ENCODE measurements around the gene CCM2. TPM values are rescaled to one million over a fixed set of nuclear protein-coding genes. Genes with fewer than 3 reads are reported as not detected.
"Not testable (repeated sequence)": the region's sequence is repeated elsewhere in the genome, so short reads cannot be mapped to it uniquely, and the experiment has no call there.

Gene CCM2
- total and polyA plus RNA-seq, 8 donors, result 23.0 to 50.1 (median 29.9) TPM

DNA sequence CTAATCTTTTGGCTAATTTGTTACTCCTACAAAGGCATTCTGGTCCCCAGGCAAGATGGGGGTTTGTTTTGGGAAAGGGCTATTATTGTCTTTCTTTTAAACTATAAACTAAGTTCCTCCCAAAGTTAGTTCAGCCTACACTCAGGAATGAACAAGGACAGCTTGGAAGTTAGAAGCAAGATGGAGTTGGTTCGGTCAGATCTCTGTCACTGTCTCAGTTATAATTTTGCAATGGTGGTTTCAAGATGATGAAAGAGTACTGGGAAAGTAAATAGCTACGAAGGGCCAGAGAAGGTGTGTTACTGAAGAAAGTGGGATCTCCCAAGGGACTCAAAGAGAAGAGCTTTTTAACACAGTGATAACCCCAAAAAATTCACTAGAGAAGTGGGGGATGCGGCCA, 10.9 kb upstream of the CCM2 start:
- ATAC-seq (no peak), DNase-seq (no peak)
- peaks cover 0 to 17% of the 10 kb centered on the region in 2 donors for H3K36me3 ChIP-seq
- no peaks in the 10 kb centered on the region for H3K27me3 ChIP-seq
- intact Hi-C loops (cut with DNase I), result no loop called here
- H3K9me3 ChIP-seq, result no peaks in the 10 kb centered on the region
- TF ChIP-seq, protein P1, sequence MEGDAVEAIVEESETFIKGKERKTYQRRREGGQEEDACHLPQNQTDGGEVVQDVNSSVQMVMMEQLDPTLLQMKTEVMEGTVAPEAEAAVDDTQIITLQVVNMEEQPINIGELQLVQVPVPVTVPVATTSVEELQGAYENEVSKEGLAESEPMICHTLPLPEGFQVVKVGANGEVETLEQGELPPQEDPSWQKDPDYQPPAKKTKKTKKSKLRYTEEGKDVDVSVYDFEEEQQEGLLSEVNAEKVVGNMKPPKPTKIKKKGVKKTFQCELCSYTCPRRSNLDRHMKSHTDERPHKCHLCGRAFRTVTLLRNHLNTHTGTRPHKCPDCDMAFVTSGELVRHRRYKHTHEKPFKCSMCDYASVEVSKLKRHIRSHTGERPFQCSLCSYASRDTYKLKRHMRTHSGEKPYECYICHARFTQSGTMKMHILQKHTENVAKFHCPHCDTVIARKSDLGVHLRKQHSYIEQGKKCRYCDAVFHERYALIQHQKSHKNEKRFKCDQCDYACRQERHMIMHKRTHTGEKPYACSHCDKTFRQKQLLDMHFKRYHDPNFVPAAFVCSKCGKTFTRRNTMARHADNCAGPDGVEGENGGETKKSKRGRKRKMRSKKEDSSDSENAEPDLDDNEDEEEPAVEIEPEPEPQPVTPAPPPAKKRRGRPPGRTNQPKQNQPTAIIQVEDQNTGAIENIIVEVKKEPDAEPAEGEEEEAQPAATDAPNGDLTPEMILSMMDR (IDR thresholded peaks at IDR 0.05), result no peak
- no peak overlapping the region for H3K27ac ChIP-seq
- peaks cover 14 to 32% of the 10 kb centered on the region in 2 donors for H3K4me1 ChIP-seq
- H3K4me3 ChIP-seq, result no peak overlapping the region

DNA sequence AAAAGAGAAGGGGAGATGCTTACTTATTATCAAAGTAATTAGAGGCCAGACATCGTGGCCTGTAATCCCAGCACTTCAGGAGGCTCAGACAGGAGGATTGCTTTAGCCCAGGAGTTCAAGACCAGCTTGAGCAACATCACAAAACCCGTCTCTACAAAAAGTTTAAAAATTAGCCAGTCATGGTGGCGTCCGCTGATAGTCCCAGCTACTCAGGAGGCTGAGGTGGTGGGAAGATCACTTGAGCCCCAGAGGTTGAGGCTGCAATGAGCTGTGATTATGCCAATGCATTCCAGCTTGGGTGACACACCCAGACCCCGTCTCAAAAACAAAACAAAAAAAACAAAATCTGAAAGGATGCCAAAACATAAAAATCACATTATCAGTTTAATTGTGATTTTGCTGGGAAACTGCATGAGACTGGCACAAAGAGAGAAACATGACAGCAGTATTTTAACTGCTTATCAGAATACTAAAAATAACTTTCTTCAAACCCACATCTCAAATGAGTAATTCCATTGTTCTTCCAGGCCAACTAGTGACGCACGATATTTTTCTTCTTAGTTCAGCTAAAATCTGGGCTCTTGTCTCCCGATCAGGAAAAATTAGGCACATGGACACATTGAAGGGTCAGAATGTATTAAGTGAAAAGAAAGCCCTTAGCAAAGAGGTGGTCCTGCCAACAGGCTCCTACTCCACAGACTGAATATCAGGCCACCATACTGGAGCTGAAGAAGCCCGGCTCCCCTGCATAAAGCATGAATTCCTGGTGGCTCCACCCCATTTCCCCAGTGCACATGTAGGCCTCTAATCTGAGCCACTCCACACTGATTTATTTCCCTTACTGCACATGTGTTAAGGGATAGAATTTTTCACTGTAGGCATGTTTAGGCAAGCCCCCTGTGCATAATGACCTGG, 9.6 kb upstream of the CCM2 start:
- no peaks in the 10 kb centered on the region for H3K27me3 ChIP-seq
- DNase-seq, result no peak
- intact Hi-C loops (cut with DNase I), result no loop called here
- peaks cover 3 to 19% of the 10 kb centered on the region in 2 donors for H3K4me1 ChIP-seq
- no peak for ATAC-seq
- H3K36me3 ChIP-seq, result peaks cover 0 to 4% of the 10 kb centered on the region in 2 donors
- peak overlapping the region in 1 of 2 donors; percentile 56 for H3K27ac ChIP-seq
- TF ChIP-seq, protein P1 (IDR thresholded peaks at IDR 0.05), result no peak
- H3K9me3 ChIP-seq, result no peaks in the 10 kb centered on the region
- no peak overlapping the region for H3K4me3 ChIP-seq

DNA sequence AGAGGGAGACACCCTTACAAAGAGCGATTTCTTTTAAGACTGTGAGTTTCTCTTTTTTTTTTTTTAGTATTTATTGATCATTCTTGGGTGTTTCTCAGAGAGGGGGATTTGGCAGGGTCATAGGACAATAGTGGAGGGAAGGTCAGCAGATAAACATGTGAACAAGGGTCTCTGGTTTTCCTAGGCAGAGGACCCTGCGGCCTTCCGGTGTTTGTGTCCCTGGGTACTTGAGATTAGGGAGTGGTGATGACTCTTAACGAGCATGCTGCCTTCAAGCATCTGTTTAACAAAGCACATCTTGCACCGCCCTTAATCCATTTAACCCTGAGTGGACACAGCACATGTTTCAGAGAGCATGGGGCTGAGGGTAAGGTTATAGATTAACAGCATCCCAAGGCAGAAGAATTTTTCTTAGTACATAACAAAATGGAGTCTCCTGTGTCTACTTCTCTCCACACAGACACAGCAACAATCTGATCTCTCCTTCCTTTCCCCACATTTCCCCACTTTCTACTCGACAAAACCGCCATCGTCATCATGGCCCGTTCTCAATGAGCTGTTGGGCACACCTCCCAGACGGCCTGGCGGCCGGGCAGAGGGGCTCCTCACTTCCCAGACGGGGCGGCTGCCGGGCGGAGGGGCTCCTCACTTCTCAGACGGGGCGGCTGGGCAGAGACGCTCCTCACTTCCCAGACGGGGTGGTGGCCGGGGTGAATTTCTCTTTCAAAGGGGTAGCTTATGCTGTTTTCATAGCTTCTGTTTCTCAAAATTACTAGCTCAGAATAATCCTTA, 7.8 kb upstream of the CCM2 start:
- ATAC-seq; H3K27ac ChIP-seq; intact Hi-C loops (cut with DNase I); H3K36me3 ChIP-seq; H3K4me1 ChIP-seq; H3K9me3 ChIP-seq; H3K4me3 ChIP-seq; DNase-seq; H3K27me3 ChIP-seq: not testable (repeated sequence)

DNA sequence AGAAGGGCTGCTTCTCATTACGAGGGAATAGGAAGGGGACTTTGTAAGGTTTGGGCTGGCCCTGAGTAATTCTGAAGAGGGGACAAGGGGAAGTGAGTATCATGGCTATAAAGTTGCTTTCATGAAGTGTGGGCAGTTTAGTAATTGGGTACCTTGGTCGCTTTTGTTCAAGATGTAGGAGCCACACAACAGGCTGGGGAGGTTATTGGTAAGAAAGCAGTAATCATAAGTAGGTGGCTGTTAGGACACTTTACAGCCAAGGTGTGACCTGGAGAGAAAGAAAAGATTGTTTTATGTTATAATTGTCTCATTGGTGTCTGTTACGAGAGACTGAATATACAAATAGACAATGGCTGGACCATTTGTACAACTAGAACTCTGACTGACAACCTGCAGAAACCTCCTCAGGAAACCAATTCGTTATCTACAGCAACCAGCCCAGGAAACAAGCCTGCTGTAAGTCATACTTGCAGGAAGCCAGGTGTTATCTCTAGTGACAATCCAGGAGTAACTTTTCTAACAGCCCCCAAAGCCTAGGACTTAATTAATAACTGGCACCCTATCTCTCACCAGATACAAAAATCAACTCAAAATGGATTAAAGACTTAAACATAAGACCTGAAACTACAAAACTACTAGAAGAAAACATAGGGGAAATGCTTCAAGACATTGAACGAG, 5.0 kb upstream of the CCM2 start:
- intact Hi-C loops (cut with DNase I), result no loop called here
- no peak overlapping the region for H3K4me3 ChIP-seq
- H3K36me3 ChIP-seq, result no peaks in the 10 kb centered on the region

More for the DNA sequence above, 5.0 kb upstream of the CCM2 start:
- peaks cover 4 to 11% of the 10 kb centered on the region in 2 donors for H3K4me1 ChIP-seq
- H3K9me3 ChIP-seq, result no peaks in the 10 kb centered on the region
- no peak for DNase-seq
- no peak for ATAC-seq
- no peaks in the 10 kb centered on the region for H3K27me3 ChIP-seq
- TF ChIP-seq, protein P1 (IDR thresholded peaks at IDR 0.05), result no peak
- H3K27ac ChIP-seq, result no peak overlapping the region
